Ishikawa (cell line): ENCODE data around the gene EDN2.

ENCODE experiments used
- CEBPB ChIP-seq: IDR thresholded peaks from 2 replicates; pipeline ENCODE4 v1.6.1; 2012
- CREB1 ChIP-seq: IDR thresholded peaks from 2 replicates; pipeline ENCODE4 v1.6.1; 2012; ENCODE audit warnings: low read depth
- EGR1 ChIP-seq: IDR thresholded peaks from 2 replicates; pipeline ENCODE4 v1.6.1; 2012
- EP300 ChIP-seq: IDR thresholded peaks from 2 replicates; pipeline ENCODE4 v1.6.1; 2012; ENCODE audit warnings: borderline replicate concordance
- FOXM1 ChIP-seq: IDR thresholded peaks from 2 replicates; pipeline ENCODE4 v1.6.1; 2012; ENCODE audit warnings: low read depth, borderline replicate concordance
- NFIC ChIP-seq: IDR thresholded peaks from 2 replicates; pipeline ENCODE4 v1.6.1; 2012
- RAD21 ChIP-seq: IDR thresholded peaks from 2 replicates; pipeline ENCODE4 v1.6.1; 2012; ENCODE audit warnings: low read depth
- TAF1 ChIP-seq: IDR thresholded peaks from 2 replicates; pipeline ENCODE4 v1.6.1; 2012; ENCODE audit warnings: low read depth, mild to moderate bottlenecking
- TCF12 ChIP-seq: IDR thresholded peaks from 2 replicates; pipeline ENCODE4 v1.6.1; 2012; ENCODE audit warnings: low read depth
- TEAD4 ChIP-seq: IDR thresholded peaks from 2 replicates; pipeline ENCODE4 v1.6.1; 2012
- YY1 ChIP-seq: IDR thresholded peaks from 2 replicates; pipeline ENCODE4 v1.6.1; 2012; ENCODE audit warnings: low read depth
- ZBTB7A ChIP-seq: IDR thresholded peaks from 2 replicates; pipeline ENCODE4 v1.6.1; 2012; ENCODE audit warnings: low read depth
- TF ChIP-seq, protein P1 (sequence below): IDR thresholded peaks from 2 replicates; pipeline ENCODE4 v1.6.1; 2012; ENCODE audit warnings: low read depth, mild to moderate bottlenecking
- TF ChIP-seq, protein P2 (sequence below): IDR thresholded peaks from 2 replicates; pipeline ENCODE4 v1.6.1; 2012
- TF ChIP-seq, protein P3 (sequence below): IDR thresholded peaks from 2 replicates; pipeline ENCODE4 v1.6.1; 2012

EDN2 gene

DNA sequence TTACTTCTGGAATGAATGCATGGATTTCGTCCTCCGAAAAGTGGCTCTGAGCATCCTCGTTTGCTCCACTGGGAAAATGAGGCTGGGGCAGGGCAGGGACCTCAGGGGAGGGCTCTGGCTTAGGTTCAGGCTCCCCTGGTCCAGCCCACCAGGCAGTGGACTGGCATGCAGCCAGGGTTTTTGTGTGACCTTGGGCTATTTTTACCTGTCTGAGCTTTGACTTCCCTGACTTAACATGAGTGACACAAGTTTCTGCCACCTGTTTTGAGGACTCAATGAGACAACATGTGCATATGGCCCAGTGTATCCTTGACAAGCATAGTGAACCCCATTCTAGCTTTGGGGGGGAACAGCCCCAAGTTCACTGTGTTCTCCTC is 32.6 kb upstream of the EDN2 start:
- TF ChIP-seq, protein P1, sequence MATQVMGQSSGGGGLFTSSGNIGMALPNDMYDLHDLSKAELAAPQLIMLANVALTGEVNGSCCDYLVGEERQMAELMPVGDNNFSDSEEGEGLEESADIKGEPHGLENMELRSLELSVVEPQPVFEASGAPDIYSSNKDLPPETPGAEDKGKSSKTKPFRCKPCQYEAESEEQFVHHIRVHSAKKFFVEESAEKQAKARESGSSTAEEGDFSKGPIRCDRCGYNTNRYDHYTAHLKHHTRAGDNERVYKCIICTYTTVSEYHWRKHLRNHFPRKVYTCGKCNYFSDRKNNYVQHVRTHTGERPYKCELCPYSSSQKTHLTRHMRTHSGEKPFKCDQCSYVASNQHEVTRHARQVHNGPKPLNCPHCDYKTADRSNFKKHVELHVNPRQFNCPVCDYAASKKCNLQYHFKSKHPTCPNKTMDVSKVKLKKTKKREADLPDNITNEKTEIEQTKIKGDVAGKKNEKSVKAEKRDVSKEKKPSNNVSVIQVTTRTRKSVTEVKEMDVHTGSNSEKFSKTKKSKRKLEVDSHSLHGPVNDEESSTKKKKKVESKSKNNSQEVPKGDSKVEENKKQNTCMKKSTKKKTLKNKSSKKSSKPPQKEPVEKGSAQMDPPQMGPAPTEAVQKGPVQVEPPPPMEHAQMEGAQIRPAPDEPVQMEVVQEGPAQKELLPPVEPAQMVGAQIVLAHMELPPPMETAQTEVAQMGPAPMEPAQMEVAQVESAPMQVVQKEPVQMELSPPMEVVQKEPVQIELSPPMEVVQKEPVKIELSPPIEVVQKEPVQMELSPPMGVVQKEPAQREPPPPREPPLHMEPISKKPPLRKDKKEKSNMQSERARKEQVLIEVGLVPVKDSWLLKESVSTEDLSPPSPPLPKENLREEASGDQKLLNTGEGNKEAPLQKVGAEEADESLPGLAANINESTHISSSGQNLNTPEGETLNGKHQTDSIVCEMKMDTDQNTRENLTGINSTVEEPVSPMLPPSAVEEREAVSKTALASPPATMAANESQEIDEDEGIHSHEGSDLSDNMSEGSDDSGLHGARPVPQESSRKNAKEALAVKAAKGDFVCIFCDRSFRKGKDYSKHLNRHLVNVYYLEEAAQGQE: no peak
- no peak for TF ChIP-seq CEBPB
- TF ChIP-seq YY1: no peak
- TF ChIP-seq CREB1: no peak
- no peak for TF ChIP-seq EP300
- TF ChIP-seq NFIC: no peak
- no peak for TF ChIP-seq ZBTB7A
- TF ChIP-seq, protein P2, sequence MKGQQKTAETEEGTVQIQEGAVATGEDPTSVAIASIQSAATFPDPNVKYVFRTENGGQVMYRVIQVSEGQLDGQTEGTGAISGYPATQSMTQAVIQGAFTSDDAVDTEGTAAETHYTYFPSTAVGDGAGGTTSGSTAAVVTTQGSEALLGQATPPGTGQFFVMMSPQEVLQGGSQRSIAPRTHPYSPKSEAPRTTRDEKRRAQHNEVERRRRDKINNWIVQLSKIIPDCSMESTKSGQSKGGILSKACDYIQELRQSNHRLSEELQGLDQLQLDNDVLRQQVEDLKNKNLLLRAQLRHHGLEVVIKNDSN: no peak
- no peak for TF ChIP-seq RAD21
- no peak for TF ChIP-seq TCF12
- no peak for TF ChIP-seq TEAD4
- no peak for TF ChIP-seq FOXM1

DNA sequence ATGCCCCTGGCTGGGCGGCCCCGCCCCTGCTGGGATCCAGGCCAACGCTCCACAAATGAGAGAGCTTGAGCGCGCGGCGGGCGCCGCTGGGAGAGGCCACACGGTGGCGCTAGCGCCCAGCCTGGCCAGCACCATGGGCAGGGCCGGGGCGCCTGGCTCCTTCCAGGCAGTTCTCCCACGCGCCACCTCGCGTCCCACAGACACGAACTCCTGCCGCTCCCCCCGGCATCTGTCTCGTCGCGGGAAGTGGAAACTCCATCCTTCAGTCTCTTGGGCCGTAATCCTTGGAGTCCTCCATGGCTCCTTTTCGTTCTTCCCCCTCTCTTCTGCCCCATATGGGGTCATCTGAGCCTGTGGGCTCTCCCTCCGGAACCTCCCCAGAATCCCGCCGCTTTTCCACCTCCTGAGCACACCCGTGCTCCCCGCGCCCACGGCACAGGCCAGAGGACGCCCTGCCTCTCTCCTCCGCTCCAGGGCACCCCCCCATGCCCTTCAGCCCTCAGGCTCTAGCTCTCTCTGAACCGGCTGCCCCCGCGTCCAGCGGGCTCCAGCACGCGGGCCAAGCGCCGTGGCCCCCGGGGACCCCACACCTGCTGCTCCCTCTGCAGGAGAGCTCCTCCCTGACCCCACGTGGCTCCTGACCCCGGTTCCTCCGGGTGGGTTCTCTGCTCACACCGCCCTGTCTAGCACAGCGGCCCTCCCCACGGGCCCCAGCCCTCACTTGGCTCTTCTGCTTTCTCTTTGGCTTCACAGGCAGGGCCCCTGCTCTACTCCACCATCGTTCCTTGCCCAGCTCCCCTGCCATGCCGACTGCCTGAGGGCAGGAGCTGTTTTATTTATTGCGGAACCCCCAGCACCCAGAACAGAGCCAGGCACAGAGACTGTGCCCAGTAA is 31.9 kb upstream of the EDN2 start:
- TF ChIP-seq, protein P3, sequence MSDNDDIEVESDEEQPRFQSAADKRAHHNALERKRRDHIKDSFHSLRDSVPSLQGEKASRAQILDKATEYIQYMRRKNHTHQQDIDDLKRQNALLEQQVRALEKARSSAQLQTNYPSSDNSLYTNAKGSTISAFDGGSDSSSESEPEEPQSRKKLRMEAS: no peak; the same call in 1 of the 2 replicates
- TF ChIP-seq, protein P1: peak; percentile 71
- TF ChIP-seq TCF12 (no peak), YY1 (0 out of 2 replicates have a peak, but pooled peaks have one; percentile 37), RAD21 (peak; percentile 70), EGR1 (no peak), NFIC (peak; percentile 80)

DNA sequence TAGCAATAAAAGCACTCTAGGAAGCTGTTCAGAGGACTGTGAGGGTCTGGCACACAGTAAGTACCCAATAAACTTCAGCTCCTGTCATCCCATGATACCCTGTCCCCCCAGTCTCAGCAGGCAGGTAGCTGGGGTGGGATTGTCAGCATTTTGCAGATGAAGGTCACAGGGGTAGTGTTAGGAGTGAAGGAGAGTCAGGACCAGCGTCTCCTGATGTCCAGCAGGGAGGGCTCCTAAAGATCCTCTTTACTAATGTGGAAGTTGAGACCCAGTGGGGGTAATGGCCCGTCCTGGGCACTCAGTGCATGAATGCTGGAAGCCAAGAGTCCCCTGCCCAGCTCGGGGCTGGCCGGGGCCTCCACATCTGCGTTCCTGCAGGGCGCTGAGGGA is 31.3 kb upstream of the EDN2 start:
- no peak for TF ChIP-seq CREB1
- no peak for TF ChIP-seq NFIC
- TF ChIP-seq, protein P1: no peak
- TF ChIP-seq YY1: no peak
- no peak for TF ChIP-seq EGR1
- TF ChIP-seq RAD21: no peak
- no peak for TF ChIP-seq EP300
- no peak for TF ChIP-seq TAF1
- TF ChIP-seq CEBPB: no peak
- no peak; the same call in 1 of the 2 replicates for TF ChIP-seq ZBTB7A
- TF ChIP-seq FOXM1: no peak
- TF ChIP-seq, protein P2: no peak

GRCh38 chr1:41515131-41515678 is 30.7 kb upstream of the EDN2 start:
- TF ChIP-seq ZBTB7A (0 out of 2 replicates have a peak, but pooled peaks have one; percentile 38), EP300 (no peak), CEBPB (no peak)
- TF ChIP-seq, protein P2: no peak
